GM18511 (cell line): Measurements from ENCODE around the gene INSR.
"Not testable (repeated sequence)": the region's sequence is repeated elsewhere in the genome, so short reads cannot be mapped to it uniquely, and the experiment has no call there.

Source experiments
- ATAC-seq: cut with Tn5 transposase; IDR thresholded peaks from one replicate; pipeline ENCODE4 v1.9.1; 2021; ENCODE audit warnings: mild to moderate bottlenecking, moderate library complexity; ENCODE audit not compliant: unreplicated experiment

INSR gene

GRCh38 chr19:7293762-7294557, at the start of gene INSR:
TSS of gene INSR (minus strand) at chr19:7294414. CDS start at chr19:7293891, 523 bp downstream.
- ATAC-seq, result peak; percentile 84

- no peak for ATAC-seq
Measured at GRCh38 chr19:7342143-7342542, 47.9 kb upstream of the INSR start.

GRCh38 chr19:7340959-7341837, 47.0 kb upstream of the INSR start:
- no peak for ATAC-seq

- ATAC-seq, result peak; percentile 76
Measured at GRCh38 chr19:7337380-7338194, 43.4 kb upstream of the INSR start.

- ATAC-seq, result no peak
Measured at GRCh38 chr19:7336321-7336973, 42.2 kb upstream of the INSR start.

- no peak for ATAC-seq
Measured at GRCh38 chr19:7333198-7334118, 39.2 kb upstream of the INSR start.

GRCh38 chr19:7331446-7331845, 37.2 kb upstream of the INSR start:
- ATAC-seq, result no peak

GRCh38 chr19:7328647-7329046, 34.4 kb upstream of the INSR start:
- no peak for ATAC-seq

- no peak for ATAC-seq
Measured at GRCh38 chr19:7327802-7328201, 33.6 kb upstream of the INSR start.

GRCh38 chr19:7326105-7326877, 32.1 kb upstream of the INSR start:
- ATAC-seq, result no peak

- ATAC-seq, result no peak
Measured at GRCh38 chr19:7318176-7318575, 24.0 kb upstream of the INSR start.

GRCh38 chr19:7312816-7313215, 18.6 kb upstream of the INSR start:
- no peak for ATAC-seq

- no peak for ATAC-seq
Measured at GRCh38 chr19:7311911-7312310, 17.7 kb upstream of the INSR start.

GRCh38 chr19:7308327-7308726, 14.1 kb upstream of the INSR start:
- ATAC-seq, result not testable (repeated sequence)

GRCh38 chr19:7307590-7308218, 13.5 kb upstream of the INSR start:
- ATAC-seq, result no peak

- ATAC-seq, result no peak
Measured at GRCh38 chr19:7304200-7304599, 10.0 kb upstream of the INSR start.

- ATAC-seq, result no peak
Measured at GRCh38 chr19:7303470-7303869, 9.3 kb upstream of the INSR start.

- ATAC-seq, result no peak
Measured at GRCh38 chr19:7301525-7301924, 7.3 kb upstream of the INSR start.
